DLD1 (cell line): ENCODE data around the gene CNOT3.
"Not testable (repeated sequence)": the region's sequence is repeated elsewhere in the genome, so short reads cannot be mapped to it uniquely, and the experiment has no call there.

Source experiments
- in situ Hi-C: cut with HindIII; loops from 2 replicates; pipeline ENCODE4 v1.10.0; 2017; ENCODE audit warnings: low sequenced_read_pairs

Gene CNOT3

GRCh38 chr19:54165222-54165621, 27.7 kb downstream of the CNOT3 start:
- in situ Hi-C loops, result no loop called here

GRCh38 chr19:54168174-54168917, 30.8 kb downstream of the CNOT3 start:
- in situ Hi-C loops, result no loop called here

GRCh38 chr19:54169149-54169740, 31.7 kb downstream of the CNOT3 start:
- in situ Hi-C loops, result no loop called here

GRCh38 chr19:54171736-54172431, 34.3 kb downstream of the CNOT3 start:
- in situ Hi-C loops, result not testable (repeated sequence)

GRCh38 chr19:54172471-54173358, 35.2 kb downstream of the CNOT3 start, which contains the start of gene TMC4:
Gene TMC4, minus strand, starts transcription at chr19:54173160. Its CDS starts 43 bp downstream, at chr19:54173117.
- in situ Hi-C loops, result no loop called here

- in situ Hi-C loops, result no loop called here
Observed at GRCh38 chr19:54173359-54173699, 35.8 kb downstream of the CNOT3 start.

GRCh38 chr19:54173951-54174834, 36.6 kb downstream of the CNOT3 start:
- in situ Hi-C loops, result no loop called here

- in situ Hi-C loops, result no loop called here
Observed at GRCh38 chr19:54178581-54179261, 41.2 kb downstream of the CNOT3 start.

- in situ Hi-C loops, result no loop called here
Observed at GRCh38 chr19:54179262-54179852, 41.8 kb downstream of the CNOT3 start.

- in situ Hi-C loops, result no loop called here
Observed at GRCh38 chr19:54179921-54180461, 42.4 kb downstream of the CNOT3 start.

- in situ Hi-C loops, result no loop called here
Observed at GRCh38 chr19:54180691-54181091, 43.1 kb downstream of the CNOT3 start.

GRCh38 chr19:54181894-54182293, 44.3 kb downstream of the CNOT3 start:
- in situ Hi-C loops, result not testable (repeated sequence)

- in situ Hi-C loops, result no loop called here
Observed at GRCh38 chr19:54183431-54183830, 45.9 kb downstream of the CNOT3 start.

GRCh38 chr19:54186351-54186750, 48.8 kb downstream of the CNOT3 start:
- in situ Hi-C loops, result no loop called here

GRCh38 chr19:54186934-54187381, 49.4 kb downstream of the CNOT3 start:
- in situ Hi-C loops, result no loop called here

GRCh38 chr19:54188215-54188871, 50.8 kb downstream of the CNOT3 start:
- in situ Hi-C loops, result no loop called here

GRCh38 chr19:54189145-54189734, 51.7 kb downstream of the CNOT3 start, which contains the start of gene MBOAT7:
Gene MBOAT7, minus strand, starts transcription at chr19:54189580. Its CDS starts 1,072 bp downstream, at chr19:54188508.
- in situ Hi-C loops, result no loop called here
